Gastrocnemius medialis (tissue), 4 donors: ENCODE data around the gene ORMDL1. TPM values are rescaled to one million over a fixed set of nuclear protein-coding genes. Genes with fewer than 3 reads are reported as not detected.

ENCODE experiments used
- ATAC-seq, 2 donors: fragments of 150-250 bp; one replicate each; pipeline ENCODE4 v1.9.1; 2016
- DNase-seq, 2 donors: peaks; one replicate each; pipeline ENCODE4 v3.0.0-alpha.2; 2019
- H3K27ac ChIP-seq, 4 donors: fragments of 200-600 bp; sonication (generic); 1 replicate in 1 of 4; 2 replicates in 3 of 4; pipeline ENCODE4 v1.5.1; 2016 to 2018; ENCODE audit warnings: mild to moderate bottlenecking in 2 of 4, moderate library complexity in 1 of 4
- H3K27me3 ChIP-seq, 3 donors: fragments of 200-600 bp; sonication (generic) in 2 of 3; 1 replicate in 1 of 3; 2 replicates in 2 of 3; pipeline versions ENCODE4 v1.5.1 to v1.6.0; 2016 to 2019; ENCODE audit warnings: mild to moderate bottlenecking in 1 of 3, moderate library complexity in 1 of 3
- H3K36me3 ChIP-seq, 2 donors: fragments of 200-600 bp; sonication (generic) in 1 of 2; one replicate each; pipeline ENCODE4 v1.5.1; 2017 to 2018
- H3K4me1 ChIP-seq, 2 donors: fragments of 200-600 bp; sonication (generic) in 1 of 2; one replicate each; pipeline ENCODE4 v1.5.1; 2016 to 2017; ENCODE audit warnings: mild to moderate bottlenecking in 2 of 2
- H3K4me3 ChIP-seq, 4 donors: fragments of 200-600 bp; sonication (generic) in 3 of 4; 1 replicate in 1 of 4; 2 replicates in 3 of 4; pipeline ENCODE4 v1.5.1; 2016 to 2019; ENCODE audit warnings: mild to moderate bottlenecking in 2 of 4
- H3K9me3 ChIP-seq, 3 donors: fragments of 200-600 bp; sonication (generic) in 2 of 3; 1 replicate in 1 of 3; 2 replicates in 2 of 3; pipeline ENCODE4 v1.5.1; 2016 to 2019
- POLR2A ChIP-seq, 2 donors: fragments of 450-650 bp; IDR thresholded peaks; one replicate each; pipeline ENCODE4 v1.6.1; 2017; ENCODE audit warnings: antibody characterized with exemption in 2 of 2, mild to moderate bottlenecking in 2 of 2, moderate library complexity in 2 of 2
- in situ Hi-C, 4 donors: fragments of 200-750 bp; cut with MboI; loops; one replicate each; pipeline versions ENCODE4 v1.15.0 to v1.8.0; 2017; ENCODE audit warnings: low sequenced_read_pairs in 4 of 4
- intact Hi-C: fragments of 100-400 bp; cut with DNase I; formaldehyde crosslinking; loops from one replicate; pipeline ENCODE4 v1.15.1; 2023; ENCODE audit warnings: low total_unique reads
- total RNA-seq, 4 donors: library from RNA; depleted of rRNA; stranded (reverse); fragments of >200 nt; gene quantifications; one replicate each; pipeline versions ENCODE4 v1.1.0 to v1.2.3, GENCODE V29; 2016
- TF ChIP-seq, protein P1 (sequence below), 5 experiments: fragments of 450-650 bp in 3 of 5; fragments of 200-600 bp in 2 of 5; sonication (generic) in 2 of 5; IDR thresholded peaks in 4 of 5; conservative IDR thresholded peaks in 1 of 5; 1 replicate in 4 of 5; 2 replicates in 1 of 5; pipeline ENCODE4 v1.5.1; 2016 to 2019; ENCODE audit warnings: antibody characterized with exemption in 5 of 5, mild to moderate bottlenecking in 3 of 5, moderate library complexity in 3 of 5

ORMDL1 gene
- total RNA-seq, 4 donors from 2014 or later = 13.3 to 38.9 (median 23.7) TPM

DNA sequence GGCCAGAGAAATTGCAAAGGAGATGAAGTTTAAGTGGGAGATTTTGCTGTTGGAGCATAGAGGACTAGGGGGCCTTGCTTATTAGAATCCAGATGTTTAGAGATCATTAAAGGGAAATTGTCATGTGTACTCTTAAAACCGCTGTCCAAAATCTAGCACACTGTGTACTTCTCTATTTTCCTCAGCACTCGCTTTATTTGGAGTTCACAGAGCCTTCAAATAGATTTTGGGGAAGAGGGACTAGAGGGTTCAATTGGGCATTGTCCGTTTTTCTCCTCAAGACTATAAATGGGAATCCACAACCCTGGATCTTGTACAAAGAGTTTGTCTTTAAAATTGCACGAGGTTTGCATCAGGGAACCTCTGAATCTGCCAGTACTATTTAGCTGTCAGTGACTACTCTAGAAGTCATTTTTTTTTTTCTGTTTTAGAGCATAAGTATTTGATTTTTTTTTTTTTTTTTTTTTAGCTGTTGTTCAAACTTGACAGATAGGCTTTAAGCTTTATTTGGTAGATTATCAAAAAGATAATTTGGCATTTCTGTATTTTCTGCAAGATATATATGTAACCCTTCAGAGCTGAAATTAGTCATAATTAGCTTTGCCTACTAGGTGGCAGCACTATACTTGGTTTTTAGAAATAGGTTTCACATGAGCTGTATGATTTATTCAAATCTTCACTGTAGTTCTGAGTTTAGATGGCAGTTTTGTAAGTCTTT, 14.3 kb upstream of the ORMDL1 start:
- Histone ChIP-seq H3K27me3 (no peaks in the 10 kb centered on the region), H3K4me3 (no peak overlapping the region), H3K4me1 (peaks cover 17 to 25% of the 10 kb centered on the region in 2 donors), H3K9me3 (no peaks in the 10 kb centered on the region), H3K36me3 (peaks cover 0 to 29% of the 10 kb centered on the region in 2 donors), H3K27ac (peak overlapping the region in 3 of 4 donors; percentile 6 to 29 (median 7))
- in situ Hi-C loops = loop anchor here in 3 of 4 donors (10.0 to 25.0 kb wide), 3 partner anchors 264 to 276 kb away; partner anchors contain the start of gene MSTN (in 2 of the 3)
- ATAC-seq (peak; percentile 49 to 64), DNase-seq (no peak)
- TF ChIP-seq, protein P1, sequence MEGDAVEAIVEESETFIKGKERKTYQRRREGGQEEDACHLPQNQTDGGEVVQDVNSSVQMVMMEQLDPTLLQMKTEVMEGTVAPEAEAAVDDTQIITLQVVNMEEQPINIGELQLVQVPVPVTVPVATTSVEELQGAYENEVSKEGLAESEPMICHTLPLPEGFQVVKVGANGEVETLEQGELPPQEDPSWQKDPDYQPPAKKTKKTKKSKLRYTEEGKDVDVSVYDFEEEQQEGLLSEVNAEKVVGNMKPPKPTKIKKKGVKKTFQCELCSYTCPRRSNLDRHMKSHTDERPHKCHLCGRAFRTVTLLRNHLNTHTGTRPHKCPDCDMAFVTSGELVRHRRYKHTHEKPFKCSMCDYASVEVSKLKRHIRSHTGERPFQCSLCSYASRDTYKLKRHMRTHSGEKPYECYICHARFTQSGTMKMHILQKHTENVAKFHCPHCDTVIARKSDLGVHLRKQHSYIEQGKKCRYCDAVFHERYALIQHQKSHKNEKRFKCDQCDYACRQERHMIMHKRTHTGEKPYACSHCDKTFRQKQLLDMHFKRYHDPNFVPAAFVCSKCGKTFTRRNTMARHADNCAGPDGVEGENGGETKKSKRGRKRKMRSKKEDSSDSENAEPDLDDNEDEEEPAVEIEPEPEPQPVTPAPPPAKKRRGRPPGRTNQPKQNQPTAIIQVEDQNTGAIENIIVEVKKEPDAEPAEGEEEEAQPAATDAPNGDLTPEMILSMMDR (IDR thresholded peaks at IDR 0.05 in 4 of 5, conservative IDR thresholded peaks at IDR 0.05 in 1 of 5) = peak in 4 of 5 experiments; percentile 28 to 46 (median 36)
- TF ChIP-seq POLR2A (IDR thresholded peaks at IDR 0.05) = no peak
- intact Hi-C loops = loop anchor here (2.0 kb wide), 1 partner anchor 274 kb away; no protein-coding TSS in a partner anchor

DNA sequence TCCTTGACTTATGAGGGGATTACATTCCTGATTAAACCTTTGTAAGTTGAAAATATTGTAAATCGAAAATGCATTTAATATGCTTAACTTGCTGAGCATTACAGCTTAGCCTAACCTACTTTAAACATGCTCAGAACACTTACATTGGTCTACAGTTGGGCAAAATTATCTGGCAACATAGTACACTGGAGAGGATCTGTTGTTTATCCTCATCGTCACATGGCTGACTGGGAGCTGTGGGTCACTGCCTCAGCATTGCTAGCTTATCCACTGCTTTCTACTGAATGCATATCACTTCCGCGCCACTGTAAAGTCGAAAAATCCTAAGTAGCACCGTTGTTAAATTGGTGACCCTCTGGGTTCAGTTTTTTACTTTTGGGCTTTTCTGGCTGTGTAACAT, 13.8 kb upstream of the ORMDL1 start:
- Histone ChIP-seq H3K9me3 (no peaks in the 10 kb centered on the region), H3K27ac (peak overlapping the region in 3 of 4 donors; percentile 7 to 29 (median 15)), H3K4me3 (no peak overlapping the region), H3K27me3 (no peaks in the 10 kb centered on the region), H3K4me1 (peaks cover 17 to 21% of the 10 kb centered on the region in 2 donors), H3K36me3 (peaks cover 0 to 32% of the 10 kb centered on the region in 2 donors)
- intact Hi-C loops = loop anchor here (2.0 kb wide), 1 partner anchor 275 kb away; no protein-coding TSS in a partner anchor
- ATAC-seq (no peak), DNase-seq (no peak)
- no peak for TF ChIP-seq POLR2A (IDR thresholded peaks at IDR 0.05)
- TF ChIP-seq, protein P1 (IDR thresholded peaks at IDR 0.05 in 4 of 5, conservative IDR thresholded peaks at IDR 0.05 in 1 of 5) = no peak
- in situ Hi-C loops = loop anchor here in 3 of 4 donors (10.0 to 25.0 kb wide), 3 partner anchors 264 to 277 kb away; partner anchors contain the start of gene MSTN (in 2 of the 3)

DNA sequence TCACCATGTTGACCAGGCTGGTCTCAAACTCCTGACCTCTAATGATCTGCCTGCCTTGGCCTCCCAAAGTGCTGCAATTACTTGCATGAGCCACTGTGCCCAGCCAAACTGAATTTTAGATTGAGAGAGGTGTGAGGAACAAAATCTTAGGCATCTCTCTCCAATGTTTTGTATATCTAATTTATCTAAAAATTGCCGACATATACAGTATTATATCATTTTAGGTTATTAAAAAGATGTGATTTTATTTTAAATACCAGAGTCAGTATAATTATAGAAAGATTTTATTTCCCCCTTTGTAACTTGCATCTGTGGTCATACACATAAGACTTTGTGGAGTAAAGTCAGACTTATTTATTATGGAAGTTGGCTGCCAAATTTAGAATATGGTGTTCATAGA, 10.2 kb upstream of the ORMDL1 start:
- intact Hi-C loops = no loop called here
- in situ Hi-C loops = loop anchor here in 3 of 4 donors (10.0 to 25.0 kb wide), 3 partner anchors 268 to 280 kb away; partner anchors contain the start of gene MSTN (in 2 of the 3)
- H3K36me3 ChIP-seq = peaks cover 0 to 50% of the 10 kb centered on the region in 2 donors

DNA sequence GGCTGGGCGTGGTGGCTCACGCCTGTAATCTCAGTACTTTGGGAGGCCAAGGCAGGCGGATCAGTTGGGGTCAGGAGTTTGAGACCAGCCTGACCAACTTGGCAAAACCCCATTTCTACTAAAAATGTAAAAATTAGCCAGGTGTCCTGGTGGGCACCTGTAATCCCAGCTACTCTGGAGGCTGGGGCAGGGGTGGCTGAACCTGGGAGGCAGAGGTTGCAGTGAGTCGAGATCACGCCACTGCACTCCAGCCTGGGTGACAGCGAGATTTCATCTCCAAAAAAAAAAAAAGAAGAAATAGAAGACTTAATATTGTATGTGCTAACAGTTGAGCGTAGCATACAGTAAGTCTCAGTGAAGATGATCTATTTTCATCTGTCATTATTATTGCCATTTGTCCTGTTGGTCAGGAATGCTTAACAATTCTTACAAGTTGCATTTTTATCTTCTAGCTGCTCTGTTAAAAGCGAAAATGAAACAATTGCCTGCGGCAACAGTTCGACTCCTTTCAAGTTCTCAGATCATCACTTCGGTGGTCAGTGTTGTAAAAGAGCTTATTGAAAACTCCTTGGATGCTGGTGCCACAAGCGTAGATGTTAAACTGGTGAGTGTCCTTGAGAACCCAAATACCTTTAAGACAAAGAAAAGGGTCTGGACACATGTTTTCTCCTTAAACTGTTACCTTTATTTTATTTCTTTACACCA, 7.4 kb upstream of the ORMDL1 start:
- Histone ChIP-seq H3K4me3 (no peak overlapping the region), H3K27me3 (no peaks in the 10 kb centered on the region), H3K27ac (no peak overlapping the region), H3K36me3 (peaks cover 0 to 60% of the 10 kb centered on the region in 2 donors), H3K9me3 (no peaks in the 10 kb centered on the region), H3K4me1 (no peaks in the 10 kb centered on the region)
- DNase-seq (no peak), ATAC-seq (no peak)
- in situ Hi-C loops = loop anchor here in 3 of 4 donors (10.0 to 25.0 kb wide), 3 partner anchors 271 to 283 kb away; partner anchors contain the start of gene MSTN (in 2 of the 3)
- intact Hi-C loops = no loop called here
- TF ChIP-seq POLR2A (IDR thresholded peaks at IDR 0.05) = no peak
- TF ChIP-seq, protein P1 (IDR thresholded peaks at IDR 0.05 in 4 of 5, conservative IDR thresholded peaks at IDR 0.05 in 1 of 5) = no peak

More for the DNA sequence above, 10.2 kb upstream of the ORMDL1 start:
- Histone ChIP-seq H3K27me3 (no peaks in the 10 kb centered on the region), H3K9me3 (no peaks in the 10 kb centered on the region), H3K4me1 (peaks cover 7 to 14% of the 10 kb centered on the region in 2 donors), H3K4me3 (no peak overlapping the region), H3K27ac (no peak overlapping the region)
- TF ChIP-seq POLR2A (IDR thresholded peaks at IDR 0.05) = no peak
- TF ChIP-seq, protein P1 (IDR thresholded peaks at IDR 0.05 in 4 of 5, conservative IDR thresholded peaks at IDR 0.05 in 1 of 5) = no peak
- ATAC-seq (no peak), DNase-seq (no peak)
